ENCODE measurements around the gene NOL4L.

- TF ChIP-seq CTCF (IDR thresholded peaks at IDR 0.05 in 8 of 11, conservative IDR thresholded peaks at IDR 0.05 in 3 of 11) (no peak), POLR2AphosphoS5 (IDR thresholded peaks at IDR 0.05) (no peak)
Measured at GRCh38 chr20:32463642-32464400, 121.3 kb downstream of the NOL4L start.
